ENCODE data around the gene SLC2A11.

- TF ChIP-seq, protein P1, sequence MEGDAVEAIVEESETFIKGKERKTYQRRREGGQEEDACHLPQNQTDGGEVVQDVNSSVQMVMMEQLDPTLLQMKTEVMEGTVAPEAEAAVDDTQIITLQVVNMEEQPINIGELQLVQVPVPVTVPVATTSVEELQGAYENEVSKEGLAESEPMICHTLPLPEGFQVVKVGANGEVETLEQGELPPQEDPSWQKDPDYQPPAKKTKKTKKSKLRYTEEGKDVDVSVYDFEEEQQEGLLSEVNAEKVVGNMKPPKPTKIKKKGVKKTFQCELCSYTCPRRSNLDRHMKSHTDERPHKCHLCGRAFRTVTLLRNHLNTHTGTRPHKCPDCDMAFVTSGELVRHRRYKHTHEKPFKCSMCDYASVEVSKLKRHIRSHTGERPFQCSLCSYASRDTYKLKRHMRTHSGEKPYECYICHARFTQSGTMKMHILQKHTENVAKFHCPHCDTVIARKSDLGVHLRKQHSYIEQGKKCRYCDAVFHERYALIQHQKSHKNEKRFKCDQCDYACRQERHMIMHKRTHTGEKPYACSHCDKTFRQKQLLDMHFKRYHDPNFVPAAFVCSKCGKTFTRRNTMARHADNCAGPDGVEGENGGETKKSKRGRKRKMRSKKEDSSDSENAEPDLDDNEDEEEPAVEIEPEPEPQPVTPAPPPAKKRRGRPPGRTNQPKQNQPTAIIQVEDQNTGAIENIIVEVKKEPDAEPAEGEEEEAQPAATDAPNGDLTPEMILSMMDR (IDR thresholded peaks at IDR 0.05; ENCODE audit: insufficient read depth, low read length): no peak
- no peak for TF ChIP-seq REST (IDR thresholded peaks at IDR 0.05; ENCODE audit: insufficient replicate concordance, low read depth)
Observed at GRCh38 chr22:23859201-23859600, 1.5 kb downstream of the SLC2A11 start.
